KMS-11 (cell line): ENCODE measurements around the gene FNBP1.

Source experiments
- H2AFZ ChIP-seq: fragments of 200-600 bp; sonication (generic); 2 replicates; pipeline ENCODE4 v1.6.1; 2016; ENCODE audit warnings: antibody characterized with exemption, mixed run types, low read depth
- H3K27ac ChIP-seq: fragments of 200-600 bp; sonication (generic); 2 replicates; pipeline ENCODE4 v1.6.1; 2016; ENCODE audit warnings: mild to moderate bottlenecking, mixed run types
- H3K27me3 ChIP-seq: fragments of 200-600 bp; sonication (generic); 2 replicates; pipeline ENCODE4 v1.6.1; 2017; ENCODE audit warnings: mild to moderate bottlenecking, low read depth, mixed run types, moderate library complexity; ENCODE audit not compliant: insufficient read depth
- H3K36me3 ChIP-seq: fragments of 200-600 bp; sonication (generic); 2 replicates; pipeline ENCODE4 v1.6.1; 2017; ENCODE audit warnings: mild to moderate bottlenecking, mixed run types; ENCODE audit not compliant: insufficient read depth
- H3K4me1 ChIP-seq: fragments of 200-600 bp; sonication (generic); 2 replicates; pipeline ENCODE4 v1.6.1; 2016; ENCODE audit warnings: mild to moderate bottlenecking, low read depth, mixed run types; ENCODE audit not compliant: poor library complexity, severe bottlenecking
- H3K4me2 ChIP-seq: fragments of 200-600 bp; sonication (generic); 2 replicates; pipeline ENCODE4 v1.7.0; 2016; ENCODE audit warnings: mild to moderate bottlenecking, mixed run types
- H3K4me3 ChIP-seq: fragments of 200-600 bp; sonication (generic); IDR thresholded peaks from 2 replicates; pipeline ENCODE4 v1.6.1; 2017; ENCODE audit warnings: low read depth, low read length, mixed read lengths; ENCODE audit not compliant: insufficient read depth
- H3K79me2 ChIP-seq: fragments of 200-600 bp; sonication (generic); 2 replicates; pipeline ENCODE4 v1.6.1; 2016; ENCODE audit warnings: low read depth, mixed run types; ENCODE audit not compliant: insufficient read depth
- H3K9ac ChIP-seq: fragments of 200-600 bp; sonication (generic); 2 replicates; pipeline ENCODE4 v1.6.1; 2016; ENCODE audit warnings: mild to moderate bottlenecking, mixed run types
- H4K20me1 ChIP-seq: fragments of 200-600 bp; sonication (generic); 2 replicates; pipeline ENCODE4 v1.6.1; 2016; ENCODE audit warnings: mild to moderate bottlenecking, mixed run types; ENCODE audit not compliant: insufficient read depth
- TF ChIP-seq, protein P1 (sequence below): fragments of 200-600 bp; sonication (generic); conservative IDR thresholded peaks from 2 replicates; pipeline ENCODE4 v1.6.1; 2017; ENCODE audit warnings: low read depth, mild to moderate bottlenecking, antibody characterized with exemption, low read length, moderate library complexity, mixed read lengths

The FNBP1 gene

DNA sequence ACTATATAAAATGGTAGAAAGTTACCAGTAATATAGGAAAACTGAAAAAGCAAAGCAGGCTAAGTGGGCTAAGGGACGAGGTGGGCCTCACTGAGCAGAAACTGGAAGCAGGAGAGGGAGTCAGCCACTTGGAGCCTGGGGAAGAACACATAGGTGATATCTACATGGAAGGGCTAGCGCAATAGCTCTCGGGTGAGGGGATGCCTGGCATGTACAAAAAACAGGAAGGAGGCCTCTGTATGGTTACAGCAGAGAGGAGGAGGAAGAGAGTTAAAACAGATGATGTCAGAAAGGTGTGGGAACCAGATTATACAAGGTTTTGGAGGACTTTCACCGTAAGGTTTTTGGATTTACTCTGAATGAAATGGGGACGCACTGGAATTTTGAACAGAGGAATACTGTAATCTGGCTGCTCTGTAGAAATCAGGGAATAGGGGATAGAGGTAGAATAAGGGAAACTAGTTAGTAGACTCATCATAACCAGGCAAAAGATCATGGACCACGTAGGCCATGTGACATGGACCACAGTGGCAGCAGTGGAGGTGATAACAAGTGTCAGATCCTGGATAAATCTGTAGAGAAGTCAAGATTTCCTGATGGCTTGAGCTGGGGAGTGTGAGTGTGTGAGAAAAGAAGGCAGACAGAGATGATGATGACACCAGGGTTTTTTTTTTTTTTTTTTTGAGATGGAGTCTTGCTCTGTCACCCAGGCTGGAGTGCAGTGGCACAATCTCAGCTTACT, 52.5 kb downstream of the FNBP1 start:
- no peak overlapping the region for H3K4me3 ChIP-seq
- H4K20me1 ChIP-seq, result no peaks in the 10 kb centered on the region
- no peak overlapping the region for H2AFZ ChIP-seq
- H3K4me1 ChIP-seq, result peaks cover 23% of the 10 kb centered on the region
- no peak overlapping the region for H3K9ac ChIP-seq
- peaks cover 15% of the 10 kb centered on the region for H3K79me2 ChIP-seq
- H3K4me2 ChIP-seq, result no peak overlapping the region
- H3K27ac ChIP-seq, result no peak overlapping the region
- TF ChIP-seq, protein P1, sequence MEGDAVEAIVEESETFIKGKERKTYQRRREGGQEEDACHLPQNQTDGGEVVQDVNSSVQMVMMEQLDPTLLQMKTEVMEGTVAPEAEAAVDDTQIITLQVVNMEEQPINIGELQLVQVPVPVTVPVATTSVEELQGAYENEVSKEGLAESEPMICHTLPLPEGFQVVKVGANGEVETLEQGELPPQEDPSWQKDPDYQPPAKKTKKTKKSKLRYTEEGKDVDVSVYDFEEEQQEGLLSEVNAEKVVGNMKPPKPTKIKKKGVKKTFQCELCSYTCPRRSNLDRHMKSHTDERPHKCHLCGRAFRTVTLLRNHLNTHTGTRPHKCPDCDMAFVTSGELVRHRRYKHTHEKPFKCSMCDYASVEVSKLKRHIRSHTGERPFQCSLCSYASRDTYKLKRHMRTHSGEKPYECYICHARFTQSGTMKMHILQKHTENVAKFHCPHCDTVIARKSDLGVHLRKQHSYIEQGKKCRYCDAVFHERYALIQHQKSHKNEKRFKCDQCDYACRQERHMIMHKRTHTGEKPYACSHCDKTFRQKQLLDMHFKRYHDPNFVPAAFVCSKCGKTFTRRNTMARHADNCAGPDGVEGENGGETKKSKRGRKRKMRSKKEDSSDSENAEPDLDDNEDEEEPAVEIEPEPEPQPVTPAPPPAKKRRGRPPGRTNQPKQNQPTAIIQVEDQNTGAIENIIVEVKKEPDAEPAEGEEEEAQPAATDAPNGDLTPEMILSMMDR, result no peak
- H3K27me3 ChIP-seq, result no peaks in the 10 kb centered on the region
- H3K36me3 ChIP-seq, result no peaks in the 10 kb centered on the region

DNA sequence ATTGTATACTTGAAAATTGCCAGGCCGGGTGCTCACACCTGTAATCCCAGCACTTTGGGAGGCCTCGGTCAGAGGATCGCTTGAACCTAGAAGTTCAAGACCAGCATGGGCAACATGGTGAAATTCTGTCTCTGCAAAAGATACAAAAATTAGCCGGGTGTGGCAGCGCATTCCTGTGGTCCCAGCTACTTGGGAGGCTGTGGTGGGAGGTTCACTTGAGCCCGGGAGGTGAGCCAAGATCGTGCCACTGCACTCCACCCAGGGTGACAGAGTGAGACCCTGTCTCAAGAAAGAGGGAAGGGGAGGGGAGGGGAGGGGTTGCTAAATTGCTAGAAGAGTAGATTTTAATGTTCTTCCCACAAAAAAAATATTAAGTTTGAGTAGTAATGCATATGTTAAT, 53.2 kb downstream of the FNBP1 start:
- peaks cover 17% of the 10 kb centered on the region for H3K4me1 ChIP-seq
- no peaks in the 10 kb centered on the region for H3K36me3 ChIP-seq
- TF ChIP-seq, protein P1, result no peak
- H3K27ac ChIP-seq, result no peak overlapping the region
- H3K9ac ChIP-seq, result no peak overlapping the region
- no peaks in the 10 kb centered on the region for H3K27me3 ChIP-seq
- H3K4me2 ChIP-seq, result no peak overlapping the region
- no peak overlapping the region for H3K4me3 ChIP-seq
- H4K20me1 ChIP-seq, result no peaks in the 10 kb centered on the region
- H2AFZ ChIP-seq, result no peak overlapping the region
- H3K79me2 ChIP-seq, result peaks cover 9% of the 10 kb centered on the region; the same call in 1 of the 2 replicates

DNA sequence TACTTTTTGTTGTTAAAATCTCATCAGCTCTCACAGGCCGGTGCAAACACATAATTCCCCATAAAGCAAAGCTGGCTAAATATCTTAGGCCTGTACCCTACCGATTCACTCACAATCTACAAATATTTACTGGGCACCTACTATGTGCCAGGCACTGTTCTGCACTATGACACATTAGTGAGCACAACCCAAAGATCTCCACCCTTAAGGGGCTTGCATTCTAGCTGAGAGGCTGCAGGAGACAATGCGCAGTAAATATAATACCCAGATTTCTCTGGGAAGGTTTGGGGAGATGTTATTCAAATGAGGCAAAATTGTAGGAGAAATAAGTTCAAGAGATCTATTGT, 53.7 kb downstream of the FNBP1 start:
- Histone ChIP-seq H4K20me1 (no peaks in the 10 kb centered on the region), H2AFZ (no peak overlapping the region), H3K27ac (no peak overlapping the region), H3K4me2 (no peak overlapping the region), H3K79me2 (peaks cover 9% of the 10 kb centered on the region; the same call in 1 of the 2 replicates), H3K36me3 (no peaks in the 10 kb centered on the region), H3K4me3 (no peak overlapping the region), H3K4me1 (peaks cover 16% of the 10 kb centered on the region), H3K27me3 (no peaks in the 10 kb centered on the region), H3K9ac (no peak overlapping the region)
- TF ChIP-seq, protein P1, result no peak

DNA sequence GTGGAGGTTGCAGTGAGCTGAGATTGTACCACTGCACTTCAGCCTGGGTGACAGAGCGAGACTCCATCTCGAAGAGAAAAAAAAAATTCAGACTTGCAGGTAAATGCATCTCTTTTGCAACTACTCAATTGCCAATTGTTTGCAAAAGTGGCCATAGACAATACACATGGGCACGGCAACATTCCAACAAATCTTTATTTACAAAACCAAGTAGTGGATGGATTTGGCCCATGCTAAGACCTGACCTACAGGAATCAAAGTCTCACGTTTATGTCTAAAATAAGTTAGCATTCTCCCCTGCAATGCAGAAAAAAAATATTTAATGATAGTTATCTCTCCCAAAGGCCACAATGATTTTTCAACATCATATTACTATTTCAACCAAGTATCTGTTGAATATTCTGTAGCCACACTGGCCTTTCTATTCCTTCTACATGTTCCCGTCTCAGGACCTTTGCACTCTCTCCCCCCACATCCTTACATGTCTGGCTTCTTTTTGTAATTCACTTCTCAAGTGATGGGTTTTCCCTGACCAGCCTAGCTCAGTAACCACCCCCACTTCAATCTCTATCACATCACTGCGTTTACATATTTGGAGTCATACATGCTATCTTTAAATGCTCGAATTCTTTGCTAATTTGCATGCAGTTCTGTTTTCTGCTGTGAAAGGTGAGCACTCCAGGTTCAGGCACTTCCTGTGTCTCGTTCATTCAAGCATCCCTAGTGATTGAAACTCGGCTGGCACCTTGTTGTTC, 54.2 kb downstream of the FNBP1 start:
- Histone ChIP-seq H3K4me2 (no peak overlapping the region), H3K9ac (no peak overlapping the region), H3K27me3 (no peaks in the 10 kb centered on the region), H3K4me1 (peaks cover 16% of the 10 kb centered on the region), H3K79me2 (peaks cover 12% of the 10 kb centered on the region; the same call in 1 of the 2 replicates), H3K36me3 (no peaks in the 10 kb centered on the region), H2AFZ (no peak overlapping the region), H3K27ac (no peak overlapping the region), H4K20me1 (no peaks in the 10 kb centered on the region), H3K4me3 (no peak overlapping the region)
- TF ChIP-seq, protein P1, result no peak
